Measurements from ENCODE around the gene SHB. TPM values are rescaled to one million over a fixed set of nuclear protein-coding genes. Genes with fewer than 3 reads are reported as not detected.

Gene SHB
- total and polyA plus RNA-seq, 10 donors = 1.2 to 20.5 (median 7.1) TPM

DNA sequence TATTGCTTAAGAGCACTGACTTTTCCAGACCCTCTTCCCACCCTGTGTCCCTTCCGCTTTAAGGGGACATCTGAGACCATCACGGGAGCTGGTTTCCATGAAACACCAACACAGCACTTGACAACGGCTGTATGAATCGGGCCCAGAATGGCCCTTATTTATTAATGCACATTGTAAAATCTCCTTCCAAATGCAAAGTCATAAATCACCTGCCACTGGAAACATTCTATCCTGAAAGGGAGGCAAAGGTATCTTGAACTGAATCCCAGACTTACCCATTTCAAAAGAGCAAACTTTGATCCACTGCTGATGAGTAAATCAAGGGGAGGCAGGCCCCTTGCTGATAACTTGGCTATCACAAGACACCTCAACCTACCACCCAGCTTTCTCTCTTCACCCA lies 37.4 kb downstream of the SHB start:
- DNase-seq = no peak
- Histone ChIP-seq H3K27ac (no peak overlapping the region), H3K27me3 (replicated peaks in 1 of 7) (no peaks in the 10 kb centered on the region), H3K4me1 (peaks cover 0 to 43% (median 12%) of the 10 kb centered on the region in 6 donors), H3K36me3 (no peaks in the 10 kb centered on the region), H3K4me3 (no peak overlapping the region), H3K9me3 (no peaks in the 10 kb centered on the region)
- TF ChIP-seq, protein P1, sequence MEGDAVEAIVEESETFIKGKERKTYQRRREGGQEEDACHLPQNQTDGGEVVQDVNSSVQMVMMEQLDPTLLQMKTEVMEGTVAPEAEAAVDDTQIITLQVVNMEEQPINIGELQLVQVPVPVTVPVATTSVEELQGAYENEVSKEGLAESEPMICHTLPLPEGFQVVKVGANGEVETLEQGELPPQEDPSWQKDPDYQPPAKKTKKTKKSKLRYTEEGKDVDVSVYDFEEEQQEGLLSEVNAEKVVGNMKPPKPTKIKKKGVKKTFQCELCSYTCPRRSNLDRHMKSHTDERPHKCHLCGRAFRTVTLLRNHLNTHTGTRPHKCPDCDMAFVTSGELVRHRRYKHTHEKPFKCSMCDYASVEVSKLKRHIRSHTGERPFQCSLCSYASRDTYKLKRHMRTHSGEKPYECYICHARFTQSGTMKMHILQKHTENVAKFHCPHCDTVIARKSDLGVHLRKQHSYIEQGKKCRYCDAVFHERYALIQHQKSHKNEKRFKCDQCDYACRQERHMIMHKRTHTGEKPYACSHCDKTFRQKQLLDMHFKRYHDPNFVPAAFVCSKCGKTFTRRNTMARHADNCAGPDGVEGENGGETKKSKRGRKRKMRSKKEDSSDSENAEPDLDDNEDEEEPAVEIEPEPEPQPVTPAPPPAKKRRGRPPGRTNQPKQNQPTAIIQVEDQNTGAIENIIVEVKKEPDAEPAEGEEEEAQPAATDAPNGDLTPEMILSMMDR (IDR thresholded peaks at IDR 0.05 in 8 of 11, conservative IDR thresholded peaks at IDR 0.05 in 3 of 11) = no peak
- 83 to 97% (median 93%) methylated on average over 4 of the region's 4 CpGs for WGBS, 5 donors
- intact Hi-C loops (cut with DNase I; ENCODE audit: low total_unique reads) = no loop called here

DNA sequence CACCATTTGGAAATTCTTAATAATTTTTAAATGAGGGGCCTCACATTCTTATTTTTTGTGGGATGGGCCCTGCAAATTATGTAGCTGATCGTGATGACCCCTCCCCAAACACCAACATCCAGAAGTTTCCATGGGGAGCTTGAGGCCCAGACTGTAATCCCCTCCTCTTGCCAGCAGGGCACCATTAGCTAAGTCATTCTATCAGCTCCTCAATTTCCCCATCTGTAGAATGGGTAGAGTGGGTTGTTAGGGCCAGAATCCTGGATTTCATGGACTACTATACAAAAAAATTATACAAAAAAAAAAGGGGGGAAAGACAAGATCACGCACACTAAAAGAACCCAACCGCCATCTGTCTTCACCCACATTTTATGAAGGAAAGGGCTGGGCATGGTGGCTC lies 38.4 kb downstream of the SHB start:
- DNase-seq = no peak
- Histone ChIP-seq H3K27ac (no peak overlapping the region), H3K36me3 (no peaks in the 10 kb centered on the region), H3K9me3 (no peaks in the 10 kb centered on the region), H3K4me1 (peaks cover 0 to 43% (median 17%) of the 10 kb centered on the region in 6 donors), H3K4me3 (no peak overlapping the region), H3K27me3 (replicated peaks in 1 of 7) (no peaks in the 10 kb centered on the region)
- WGBS, 5 donors = 86 to 93% (median 91%) methylated on average over 3 of the region's 3 CpGs
- intact Hi-C loops (cut with DNase I; ENCODE audit: low total_unique reads) = no loop called here
- TF ChIP-seq, protein P1 (IDR thresholded peaks at IDR 0.05 in 8 of 11, conservative IDR thresholded peaks at IDR 0.05 in 3 of 11) = no peak
- TF ChIP-seq POLR2A (IDR thresholded peaks at IDR 0.05) (no peak), POLR2AphosphoS5 (IDR thresholded peaks at IDR 0.05) (no peak)

DNA sequence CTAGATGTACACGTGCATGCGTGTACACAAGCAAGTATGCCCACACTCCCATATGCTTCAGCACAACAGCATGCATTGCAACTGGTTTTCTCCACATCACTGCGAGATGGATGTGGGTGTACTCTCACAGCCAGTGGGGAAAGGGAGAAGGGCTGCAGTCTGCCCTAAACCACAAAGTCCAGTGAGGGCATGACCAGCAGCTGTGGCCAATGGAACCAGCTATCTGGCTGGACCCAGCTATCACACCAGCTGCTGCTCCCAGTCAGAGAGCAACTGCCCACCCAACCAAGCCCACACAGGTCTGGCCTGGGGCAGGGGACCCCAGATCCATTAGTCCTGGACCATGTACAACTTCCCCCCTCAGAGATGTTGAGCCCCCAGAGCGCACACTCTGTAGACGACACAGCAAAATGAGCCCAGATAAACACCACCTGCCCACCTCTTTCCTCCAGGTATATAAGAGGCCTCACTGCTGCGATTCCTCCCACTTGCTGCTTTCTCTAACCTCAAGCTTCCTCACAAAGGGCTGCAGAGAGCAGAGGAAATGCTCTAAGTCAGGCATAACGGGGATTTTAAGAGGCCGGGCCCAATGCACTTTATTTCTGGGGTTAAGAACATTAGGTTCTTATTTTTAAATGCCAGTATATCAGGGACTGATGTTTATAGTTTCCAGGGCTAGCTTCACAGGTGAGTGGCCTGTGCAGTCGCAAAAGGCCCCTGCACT lies 39.0 kb downstream of the SHB start:
- TF ChIP-seq POLR2A (IDR thresholded peaks at IDR 0.05) (no peak), POLR2AphosphoS5 (IDR thresholded peaks at IDR 0.05) (no peak)
- TF ChIP-seq, protein P1 (IDR thresholded peaks at IDR 0.05 in 8 of 11, conservative IDR thresholded peaks at IDR 0.05 in 3 of 11) = no peak
- H3K4me1 ChIP-seq = peaks cover 0 to 45% (median 20%) of the 10 kb centered on the region in 6 donors
- intact Hi-C loops (cut with DNase I; ENCODE audit: low total_unique reads) = no loop called here
- 57 to 77% (median 62%) methylated on average over 9 of the region's 9 CpGs for WGBS, 5 donors
- H3K9me3 ChIP-seq = no peaks in the 10 kb centered on the region
- DNase-seq = no peak
- H3K4me3 ChIP-seq = no peak overlapping the region
- no peak overlapping the region for H3K27ac ChIP-seq
- H3K27me3 ChIP-seq (replicated peaks in 1 of 7) = no peaks in the 10 kb centered on the region
- no peaks in the 10 kb centered on the region for H3K36me3 ChIP-seq

DNA sequence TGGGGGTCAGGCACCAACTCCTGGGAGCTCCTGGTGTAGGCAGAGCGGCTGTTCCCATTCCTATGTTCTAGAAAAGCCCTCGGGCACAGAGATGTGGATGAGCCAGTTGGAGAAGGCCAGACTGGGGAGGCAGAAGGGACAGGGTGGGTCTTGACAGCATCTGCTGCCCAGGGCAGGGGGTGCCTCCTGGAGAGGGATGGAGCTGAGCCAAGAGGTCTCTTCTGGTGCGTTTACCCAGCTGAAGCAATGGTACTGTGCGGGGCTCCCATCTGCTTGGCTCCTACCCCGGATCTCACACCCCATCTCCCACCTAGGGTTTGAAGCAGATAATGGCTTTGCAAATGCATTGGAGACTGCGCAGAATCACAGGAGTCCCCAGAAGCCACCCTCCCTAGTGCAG lies 41.3 kb downstream of the SHB start:
- DNase-seq = no peak
- Histone ChIP-seq H3K4me3 (no peak overlapping the region), H3K27ac (no peak overlapping the region), H3K27me3 (replicated peaks in 1 of 7) (no peaks in the 10 kb centered on the region), H3K9me3 (no peaks in the 10 kb centered on the region), H3K4me1 (peaks cover 0 to 52% (median 22%) of the 10 kb centered on the region in 6 donors), H3K36me3 (no peaks in the 10 kb centered on the region)
- intact Hi-C loops (cut with DNase I; ENCODE audit: low total_unique reads) = no loop called here
- TF ChIP-seq POLR2AphosphoS5 (IDR thresholded peaks at IDR 0.05) (no peak), POLR2A (IDR thresholded peaks at IDR 0.05) (no peak)
- TF ChIP-seq, protein P1 (IDR thresholded peaks at IDR 0.05 in 8 of 11, conservative IDR thresholded peaks at IDR 0.05 in 3 of 11) = no peak
- 91 to 95% (median 94%) methylated on average over 5 to 6 of the region's 6 CpGs for WGBS, 5 donors
